GM23338 (cell line): Measurements from ENCODE around the gene ADAMTS19. TPM values are rescaled to one million over a fixed set of nuclear protein-coding genes. Genes with fewer than 3 reads are reported as not detected.

Source experiments
- ATAC-seq: fragments of 200-7000 bp; cut with Tn5 transposase; 3 replicates; pipeline ENCODE4 v1.9.1; 2020
- DNase-seq: peaks from one replicate; pipeline ENCODE4 v3.0.0-alpha.2; 2015; ENCODE audit warnings: low spot score
- H2AFZ ChIP-seq: fragments of 200-600 bp; sonication (generic); 2 replicates; pipeline ENCODE4 v1.8.0; 2016; ENCODE audit warnings: antibody characterized with exemption, mild to moderate bottlenecking, moderate library complexity
- H3F3A ChIP-seq: fragments of 200-600 bp; sonication (generic); replicated peaks from 2 replicates; pipeline ENCODE4 v1.8.0; 2017; ENCODE audit warnings: antibody characterized with exemption, mixed run types, low read depth
- H3K27ac ChIP-seq: fragments of 200-600 bp; sonication (generic); 2 replicates; pipeline ENCODE4 v1.6.1; 2016; ENCODE audit warnings: low read depth
- H3K27me3 ChIP-seq: fragments of 200-600 bp; sonication (generic); 2 replicates; pipeline ENCODE4 v1.8.0; 2016; ENCODE audit warnings: mild to moderate bottlenecking, mixed run types, moderate library complexity; ENCODE audit not compliant: insufficient read depth
- H3K36me3 ChIP-seq: fragments of 200-600 bp; sonication (generic); 2 replicates; pipeline ENCODE4 v1.8.0; 2016; ENCODE audit warnings: mild to moderate bottlenecking; ENCODE audit not compliant: insufficient read depth
- H3K4me1 ChIP-seq: fragments of 200-600 bp; sonication (generic); 2 replicates; pipeline ENCODE4 v1.8.0; 2016; ENCODE audit warnings: mild to moderate bottlenecking, moderate library complexity; ENCODE audit not compliant: insufficient read depth
- H3K4me2 ChIP-seq: fragments of 200-600 bp; sonication (generic); 2 replicates; pipeline ENCODE4 v1.7.1; 2017; ENCODE audit warnings: mixed run types
- H3K4me3 ChIP-seq: fragments of 200-600 bp; sonication (generic); 2 replicates; pipeline ENCODE4 v1.6.1; 2016; ENCODE audit warnings: mixed run types
- H3K79me2 ChIP-seq: fragments of 200-600 bp; sonication (generic); replicated peaks from 2 replicates; pipeline ENCODE4 v1.8.0; 2017; ENCODE audit warnings: mild to moderate bottlenecking; ENCODE audit not compliant: insufficient read depth
- H3K9me2 ChIP-seq: fragments of 200-600 bp; sonication (generic); 2 replicates; pipeline ENCODE4 v1.8.0; 2017; ENCODE audit not compliant: insufficient read depth
- H4K20me1 ChIP-seq: fragments of 200-600 bp; sonication (generic); replicated peaks from 2 replicates; pipeline ENCODE4 v1.8.0; 2017; ENCODE audit warnings: mild to moderate bottlenecking; ENCODE audit not compliant: insufficient read depth
- H3K27ac Mint-ChIP-seq: 2 replicates; pipeline ENCODE4 v1.8.0; 2020; ENCODE audit warnings: inconsistent platforms, mild to moderate bottlenecking, moderate library complexity, mixed read lengths
- H3K27me3 Mint-ChIP-seq: 3 replicates; pipeline ENCODE4 v1.8.0; 2022; ENCODE audit warnings: low read depth, mild to moderate bottlenecking, moderate library complexity, mixed read lengths, inconsistent platforms; ENCODE audit not compliant: insufficient read depth, poor library complexity
- H3K36me3 Mint-ChIP-seq: 3 replicates; pipeline ENCODE4 v1.8.0; 2021; ENCODE audit warnings: low read depth, mild to moderate bottlenecking, inconsistent platforms, moderate library complexity, mixed read lengths
- H3K4me1 Mint-ChIP-seq: 3 replicates; pipeline ENCODE4 v1.8.0; 2020; ENCODE audit warnings: mild to moderate bottlenecking, inconsistent platforms, mixed read lengths
- H3K4me3 Mint-ChIP-seq: 3 replicates; pipeline ENCODE4 v1.8.0; 2021; ENCODE audit warnings: moderate library complexity, mild to moderate bottlenecking, inconsistent platforms, mixed read lengths
- H3K9me3 Mint-ChIP-seq: 3 replicates; pipeline ENCODE4 v1.8.0; 2020; ENCODE audit warnings: moderate library complexity, mild to moderate bottlenecking, inconsistent platforms, mixed read lengths
- CREB1 ChIP-seq: fragments of 250-450 bp; sonication (Bioruptor Pico); IDR thresholded peaks from 2 replicates; pipeline ENCODE4 v1.5.0; 2020; ENCODE audit warnings: low read depth, mild to moderate bottlenecking, moderate library complexity
- CTCF ChIP-seq, 2 experiments: fragments of 200-600 bp in 1 of 2; sonication (generic) in 1 of 2; conservative IDR thresholded peaks; 2 replicates each; pipeline versions ENCODE4 v1.5.1 to v1.6.1; 2016 to 2017; ENCODE audit warnings: antibody characterized with exemption in 2 of 2, low read depth in 2 of 2, mild to moderate bottlenecking in 2 of 2, moderate library complexity in 1 of 2
- ETS1 ChIP-seq: IDR thresholded peaks from 2 replicates; pipeline ENCODE4 v1.6.1; 2016; ENCODE audit warnings: antibody characterized with exemption
- EZH2 ChIP-seq: fragments of 200-600 bp; sonication (generic); IDR thresholded peaks from one replicate; pipeline ENCODE4 v1.8.0; 2017; ENCODE audit warnings: antibody characterized with exemption, mild to moderate bottlenecking, low read depth; ENCODE audit not compliant: unreplicated experiment
- EZH2phosphoT487 ChIP-seq: fragments of 200-600 bp; sonication (generic); IDR thresholded peaks from one replicate; pipeline ENCODE4 v1.8.1; 2018; ENCODE audit warnings: antibody characterized with exemption; ENCODE audit not compliant: unreplicated experiment
- JUNB ChIP-seq: IDR thresholded peaks from one replicate; pipeline ENCODE4 v1.6.1; 2016; ENCODE audit warnings: antibody characterized with exemption; ENCODE audit not compliant: unreplicated experiment
- NANOG ChIP-seq: IDR thresholded peaks from 2 replicates; pipeline ENCODE4 v1.6.1; 2016; ENCODE audit warnings: antibody characterized with exemption, borderline replicate concordance
- POLR2AphosphoS5 ChIP-seq: IDR thresholded peaks from 2 replicates; pipeline ENCODE4 v1.6.1; 2016; ENCODE audit warnings: antibody characterized with exemption, low read depth
- REST ChIP-seq: IDR thresholded peaks from one replicate; pipeline ENCODE4 v1.6.1; 2018; ENCODE audit warnings: antibody characterized with exemption; ENCODE audit not compliant: unreplicated experiment
- STAT1 ChIP-seq: IDR thresholded peaks from one replicate; pipeline ENCODE4 v1.6.1; 2016; ENCODE audit warnings: antibody characterized with exemption; ENCODE audit not compliant: unreplicated experiment
- ZNF114 ChIP-seq: fragments of 250-450 bp; sonication (Bioruptor Pico); IDR thresholded peaks from 2 replicates; pipeline ENCODE4 v1.5.0; 2020; ENCODE audit warnings: mild to moderate bottlenecking, moderate library complexity
- ZNF331 ChIP-seq: fragments of 250-450 bp; sonication (Bioruptor Pico); IDR thresholded peaks from 2 replicates; pipeline ENCODE4 v1.5.0; 2020; ENCODE audit warnings: low read depth, mild to moderate bottlenecking, moderate library complexity
- ZNF462 ChIP-seq: fragments of 250-450 bp; sonication (Bioruptor Pico); IDR thresholded peaks from 2 replicates; pipeline ENCODE4 v1.5.0; 2020; ENCODE audit warnings: mild to moderate bottlenecking, moderate library complexity
- polyA plus RNA-seq: library from polyadenylated mRNA; unstranded; fragments of >200 nt; fragmentation: Nextera tagmentation; extraction: Ambion mirVana; gene quantifications from 2 replicates; pipeline ENCODE4 v1.2.1, GENCODE V29; 2016
- total RNA-seq: library from RNA; depleted of rRNA; stranded (reverse); fragments of >200 nt; shearing (Covaris generic); gene quantifications from 2 replicates; pipeline ENCODE4 v1.2.3, GENCODE V29; 2014

The ADAMTS19 gene
- total and polyA plus RNA-seq, 2 experiments from 2014 or later, result 6.0 to 27.4 TPM

GRCh38 chr5:129413570-129413969 lies 46.5 kb upstream of the ADAMTS19 start:
- Mint-ChIP-seq H3K36me3 (no peaks in the 10 kb centered on the region), H3K27ac (no peak overlapping the region), H3K9me3 (no peaks in the 10 kb centered on the region; the same call in 1 of the 3 replicates), H3K4me1 (peaks cover 17% of the 10 kb centered on the region), H3K4me3 (no peak overlapping the region), H3K27me3 (no peaks in the 10 kb centered on the region)
- Histone ChIP-seq H3K27ac (no peak overlapping the region), H3K79me2 (no peaks in the 10 kb centered on the region), H3K9me2 (no peaks in the 10 kb centered on the region), H2AFZ (no peak overlapping the region), H3K36me3 (no peaks in the 10 kb centered on the region), H3K4me2 (no peak overlapping the region), H3F3A (no peaks in the 10 kb centered on the region), H4K20me1 (no peaks in the 10 kb centered on the region), H3K4me3 (no peak overlapping the region), H3K27me3 (no peaks in the 10 kb centered on the region), H3K4me1 (peaks cover 5% of the 10 kb centered on the region; the same call in 1 of the 2 replicates)
- no peak for TF ChIP-seq REST
- TF ChIP-seq JUNB, result no peak
- no peak for TF ChIP-seq POLR2AphosphoS5
- no peak for TF ChIP-seq EZH2phosphoT487
- TF ChIP-seq ETS1, result no peak
- no peak for TF ChIP-seq NANOG
- no peak for TF ChIP-seq STAT1
- no peak for TF ChIP-seq ZNF331 (CRISPR knock-in tag)
- TF ChIP-seq ZNF462 (CRISPR knock-in tag), result no peak
- TF ChIP-seq CREB1, result no peak
- TF ChIP-seq CTCF (conservative IDR thresholded peaks at IDR 0.05; ENCODE audit: low read depth in 2 of 2), result no peak
- TF ChIP-seq EZH2, result no peak
- no peak for TF ChIP-seq ZNF114 (CRISPR knock-in tag)
- ATAC-seq, result no peak
- no peak for DNase-seq
